ENCODE measurements around the gene POLRMT. TPM values are rescaled to one million over a fixed set of nuclear protein-coding genes. Genes with fewer than 3 reads are reported as not detected.

Gene POLRMT
- polyA plus RNA-seq, 1 of the 3 experiments (the other 2 are of a cell fraction): 38.2 TPM

DNA sequence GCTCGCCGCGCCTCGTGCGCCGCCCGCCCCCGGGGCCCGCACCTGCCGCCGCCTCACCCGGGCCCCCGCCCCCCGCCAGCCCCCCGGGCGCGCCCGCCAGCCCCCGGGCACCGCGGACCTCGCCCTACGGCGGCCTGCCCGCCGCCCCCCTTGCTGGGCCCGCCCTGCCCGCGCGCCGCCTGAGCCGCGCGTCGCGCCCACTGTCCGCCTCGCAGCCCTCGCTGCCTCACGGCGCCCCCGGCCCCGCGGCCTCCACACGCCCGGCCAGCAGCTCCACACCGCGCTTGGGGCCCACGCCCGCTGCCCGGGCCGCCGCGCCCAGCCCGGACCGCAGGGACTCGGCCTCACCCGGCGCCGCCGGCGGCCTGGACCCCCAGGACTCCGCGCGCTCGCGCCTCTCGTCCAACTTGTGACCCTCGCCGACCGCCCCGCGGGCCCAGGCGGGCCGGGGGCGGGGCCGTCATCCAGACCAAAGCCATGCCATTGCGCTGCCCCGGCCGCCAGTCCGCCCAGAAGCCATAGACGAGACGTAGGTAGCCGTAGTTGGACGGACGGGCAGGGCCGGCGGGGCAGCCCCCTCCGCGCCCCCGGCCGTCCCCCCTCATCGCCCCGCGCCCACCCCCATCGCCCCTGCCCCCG is 17.2 kb downstream of the POLRMT start:
- Histone ChIP-seq H3K4me2 (no peak overlapping the region), H3K36me3 (replicated peaks in 1 of 2; ENCODE audit: control insufficient read depth in 1 of 2, insufficient read depth in 2 of 2, low read length in 1 of 2) (peaks cover 0 to 37% of the 10 kb centered on the region in 2 experiments), H3K27ac (ENCODE audit: low read depth in 2 of 2, low read length in 1 of 2) (no peak overlapping the region), H3K9me2 (no peaks in the 10 kb centered on the region), H3K9ac (no peak overlapping the region), H3K27me3 (ENCODE audit: insufficient read depth) (no peaks in the 10 kb centered on the region), H3K9me3 (no peaks in the 10 kb centered on the region), H3F3A (replicated peaks; ENCODE audit: insufficient read depth) (peaks cover 8% of the 10 kb centered on the region), H4K20me1 (ENCODE audit: insufficient read depth) (no peaks in the 10 kb centered on the region), H3K4me1 (ENCODE audit: control insufficient read depth in 1 of 2, insufficient read depth in 2 of 2, low read depth in 1 of 2, low read length in 1 of 2) (peaks cover under 1 to 5% of the 10 kb centered on the region in 2 experiments; a peak in 3 of 4 replicates), H2AFZ (ENCODE audit: low read depth) (no peak overlapping the region), H3K4me3 (ENCODE audit: low read depth in 2 of 2, low read length in 1 of 2) (no peak overlapping the region), H3K79me2 (ENCODE audit: insufficient read depth) (no peaks in the 10 kb centered on the region)
- DNase-seq: no peak
- ChIA-PET CTCF (no interaction called here), POLR2A (no interaction called here)
- TF ChIP-seq MEF2A (IDR thresholded peaks at IDR 0.05; ENCODE audit: borderline replicate concordance, low read depth): no peak
- TF ChIP-seq GABPA (IDR thresholded peaks at IDR 0.05; ENCODE audit: low read depth): no peak
- TF ChIP-seq, protein P1, sequence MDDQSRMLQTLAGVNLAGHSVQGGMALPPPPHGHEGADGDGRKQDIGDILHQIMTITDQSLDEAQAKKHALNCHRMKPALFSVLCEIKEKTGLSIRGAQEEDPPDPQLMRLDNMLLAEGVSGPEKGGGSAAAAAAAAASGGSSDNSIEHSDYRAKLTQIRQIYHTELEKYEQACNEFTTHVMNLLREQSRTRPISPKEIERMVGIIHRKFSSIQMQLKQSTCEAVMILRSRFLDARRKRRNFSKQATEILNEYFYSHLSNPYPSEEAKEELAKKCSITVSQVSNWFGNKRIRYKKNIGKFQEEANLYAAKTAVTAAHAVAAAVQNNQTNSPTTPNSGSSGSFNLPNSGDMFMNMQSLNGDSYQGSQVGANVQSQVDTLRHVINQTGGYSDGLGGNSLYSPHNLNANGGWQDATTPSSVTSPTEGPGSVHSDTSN (IDR thresholded peaks at IDR 0.05): no peak
- TF ChIP-seq SMC3 (IDR thresholded peaks at IDR 0.05; ENCODE audit: low read depth, low read length): no peak
- no peak for TF ChIP-seq CHD2 (IDR thresholded peaks at IDR 0.05; ENCODE audit: low read length, partially characterized antibody)
- no peak for TF ChIP-seq FOXM1 (IDR thresholded peaks at IDR 0.05; ENCODE audit: low read depth)
- TF ChIP-seq EP300 (IDR thresholded peaks at IDR 0.05; ENCODE audit: borderline replicate concordance in 1 of 2, low read depth in 1 of 2, low read length in 1 of 2): no peak
- TF ChIP-seq, protein P2, sequence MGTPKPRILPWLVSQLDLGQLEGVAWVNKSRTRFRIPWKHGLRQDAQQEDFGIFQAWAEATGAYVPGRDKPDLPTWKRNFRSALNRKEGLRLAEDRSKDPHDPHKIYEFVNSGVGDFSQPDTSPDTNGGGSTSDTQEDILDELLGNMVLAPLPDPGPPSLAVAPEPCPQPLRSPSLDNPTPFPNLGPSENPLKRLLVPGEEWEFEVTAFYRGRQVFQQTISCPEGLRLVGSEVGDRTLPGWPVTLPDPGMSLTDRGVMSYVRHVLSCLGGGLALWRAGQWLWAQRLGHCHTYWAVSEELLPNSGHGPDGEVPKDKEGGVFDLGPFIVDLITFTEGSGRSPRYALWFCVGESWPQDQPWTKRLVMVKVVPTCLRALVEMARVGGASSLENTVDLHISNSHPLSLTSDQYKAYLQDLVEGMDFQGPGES (IDR thresholded peaks at IDR 0.05; ENCODE audit: low read depth, low read length): no peak
- 97% methylated on average over 89 of the region's 97 CpGs for WGBS (ENCODE audit: low lambda C conversion rate)

DNA sequence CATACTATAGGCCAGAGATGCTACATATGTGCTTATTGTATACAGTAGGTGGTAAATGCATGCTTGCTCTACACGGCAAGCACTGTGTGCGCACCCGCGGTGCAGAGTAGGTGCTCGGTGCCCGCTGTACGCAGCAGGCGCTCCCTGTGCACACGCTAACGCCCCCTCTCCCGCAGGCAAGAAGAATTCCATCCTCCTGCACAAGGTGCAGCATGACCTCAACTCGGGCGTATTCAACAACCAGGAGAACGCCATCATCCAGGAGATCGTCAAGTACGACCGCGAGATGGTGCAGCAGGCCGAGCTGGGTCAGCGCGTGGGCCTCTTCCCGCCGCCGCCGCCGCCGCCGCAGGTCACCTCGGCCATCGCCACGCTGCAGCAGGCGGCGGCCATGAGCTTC is 17.7 kb downstream of the POLRMT start:
- Histone ChIP-seq H3K36me3 (replicated peaks in 1 of 2; ENCODE audit: control insufficient read depth in 1 of 2, insufficient read depth in 2 of 2, low read length in 1 of 2) (peaks cover 0 to 37% of the 10 kb centered on the region in 2 experiments), H3K4me3 (ENCODE audit: low read depth in 2 of 2, low read length in 1 of 2) (no peak overlapping the region), H3K79me2 (ENCODE audit: insufficient read depth) (no peaks in the 10 kb centered on the region), H4K20me1 (ENCODE audit: insufficient read depth) (no peaks in the 10 kb centered on the region), H3K27me3 (ENCODE audit: insufficient read depth) (no peaks in the 10 kb centered on the region), H3K9ac (no peak overlapping the region), H3K9me3 (no peaks in the 10 kb centered on the region), H2AFZ (ENCODE audit: low read depth) (no peak overlapping the region), H3K4me2 (no peak overlapping the region), H3K4me1 (ENCODE audit: control insufficient read depth in 1 of 2, insufficient read depth in 2 of 2, low read depth in 1 of 2, low read length in 1 of 2) (peaks cover 5 to 11% of the 10 kb centered on the region in 2 experiments; a peak in 3 of 4 replicates), H3K9me2 (no peaks in the 10 kb centered on the region), H3F3A (replicated peaks; ENCODE audit: insufficient read depth) (peaks cover 12% of the 10 kb centered on the region), H3K27ac (ENCODE audit: low read depth in 2 of 2, low read length in 1 of 2) (no peak overlapping the region)
- ChIA-PET CTCF (no interaction called here), POLR2A (no interaction called here)
- TF ChIP-seq, protein P3, sequence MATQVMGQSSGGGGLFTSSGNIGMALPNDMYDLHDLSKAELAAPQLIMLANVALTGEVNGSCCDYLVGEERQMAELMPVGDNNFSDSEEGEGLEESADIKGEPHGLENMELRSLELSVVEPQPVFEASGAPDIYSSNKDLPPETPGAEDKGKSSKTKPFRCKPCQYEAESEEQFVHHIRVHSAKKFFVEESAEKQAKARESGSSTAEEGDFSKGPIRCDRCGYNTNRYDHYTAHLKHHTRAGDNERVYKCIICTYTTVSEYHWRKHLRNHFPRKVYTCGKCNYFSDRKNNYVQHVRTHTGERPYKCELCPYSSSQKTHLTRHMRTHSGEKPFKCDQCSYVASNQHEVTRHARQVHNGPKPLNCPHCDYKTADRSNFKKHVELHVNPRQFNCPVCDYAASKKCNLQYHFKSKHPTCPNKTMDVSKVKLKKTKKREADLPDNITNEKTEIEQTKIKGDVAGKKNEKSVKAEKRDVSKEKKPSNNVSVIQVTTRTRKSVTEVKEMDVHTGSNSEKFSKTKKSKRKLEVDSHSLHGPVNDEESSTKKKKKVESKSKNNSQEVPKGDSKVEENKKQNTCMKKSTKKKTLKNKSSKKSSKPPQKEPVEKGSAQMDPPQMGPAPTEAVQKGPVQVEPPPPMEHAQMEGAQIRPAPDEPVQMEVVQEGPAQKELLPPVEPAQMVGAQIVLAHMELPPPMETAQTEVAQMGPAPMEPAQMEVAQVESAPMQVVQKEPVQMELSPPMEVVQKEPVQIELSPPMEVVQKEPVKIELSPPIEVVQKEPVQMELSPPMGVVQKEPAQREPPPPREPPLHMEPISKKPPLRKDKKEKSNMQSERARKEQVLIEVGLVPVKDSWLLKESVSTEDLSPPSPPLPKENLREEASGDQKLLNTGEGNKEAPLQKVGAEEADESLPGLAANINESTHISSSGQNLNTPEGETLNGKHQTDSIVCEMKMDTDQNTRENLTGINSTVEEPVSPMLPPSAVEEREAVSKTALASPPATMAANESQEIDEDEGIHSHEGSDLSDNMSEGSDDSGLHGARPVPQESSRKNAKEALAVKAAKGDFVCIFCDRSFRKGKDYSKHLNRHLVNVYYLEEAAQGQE (IDR thresholded peaks at IDR 0.05; ENCODE audit: low read depth, low read length): no peak
- TF ChIP-seq NFIC (IDR thresholded peaks at IDR 0.05; ENCODE audit: borderline replicate concordance) (no peak), ELF1 (IDR thresholded peaks at IDR 0.05) (no peak), RXRA (IDR thresholded peaks at IDR 0.05; ENCODE audit: borderline replicate concordance, low read depth) (no peak), EP300 (IDR thresholded peaks at IDR 0.05; ENCODE audit: borderline replicate concordance in 1 of 2, low read depth in 1 of 2, low read length in 1 of 2) (no peak), GABPA (IDR thresholded peaks at IDR 0.05; ENCODE audit: low read depth) (no peak)
- TF ChIP-seq, protein P1 (IDR thresholded peaks at IDR 0.05): no peak
- 93% methylated on average over 11 of the region's 33 CpGs for WGBS (ENCODE audit: low lambda C conversion rate)
- no peak for DNase-seq

All from SK-N-SH (cell line).